ENCODE measurements around the gene MTTP.

- TF ChIP-seq EZH2 (IDR thresholded peaks at IDR 0.05; ENCODE audit: insufficient read depth, poor library complexity, severe bottlenecking) (no peak), EZH2phosphoT487 (IDR thresholded peaks at IDR 0.05; ENCODE audit: insufficient read depth, low read depth) (no peak)
These were observed 13.2 kb downstream of the MTTP start for GRCh38 chr4:99587803-99588202.
